ENCODE data around the gene UIMC1. TPM values are rescaled to one million over a fixed set of nuclear protein-coding genes. Genes with fewer than 3 reads are reported as not detected.

Gene UIMC1
- total RNA-seq, 1 experiment from 2014 or later: 53.0 TPM

GRCh38 chr5:176902911-176903664 is 103.5 kb downstream of the UIMC1 start:
- no CpG with 5 or more reads among the region's 5 CpGs for WGBS (ENCODE audit: extremely low coverage, insufficient read length, low lambda C conversion rate)
- no peak overlapping the region for H3K56ac ChIP-seq (ENCODE audit: insufficient read length, low read depth, low read length)
- H3K79me1 ChIP-seq (ENCODE audit: insufficient read depth, low read depth, low read length, poor library complexity, severe bottlenecking): no peaks in the 10 kb centered on the region
- H3K23ac ChIP-seq (ENCODE audit: insufficient read length, low read depth, low read length): no peak overlapping the region
- H2BK12ac ChIP-seq (ENCODE audit: insufficient read length, low read depth, low read length): no peak overlapping the region
- no peak overlapping the region for H4K5ac ChIP-seq (ENCODE audit: insufficient read length, low read depth, low read length)
- no peaks in the 10 kb centered on the region for H3K79me2 ChIP-seq (ENCODE audit: insufficient read depth, low read length)
- no peak overlapping the region for H4K8ac ChIP-seq (replicated peaks; ENCODE audit: insufficient read length, low read depth, low read length)
- H3K14ac ChIP-seq (ENCODE audit: insufficient read depth, low read length): no peak overlapping the region
- Mint-ChIP-seq H3K27me3 (ENCODE audit: low read depth) (no peaks in the 10 kb centered on the region), H3K4me3 (no peak overlapping the region), H3K36me3 (ENCODE audit: insufficient read depth in 1 of 3, low read depth in 3 of 3) (peaks cover 21 to 61% (median 36%) of the 10 kb centered on the region in 3 experiments; a peak in 6 of 7 replicates), H3K27ac (no peak overlapping the region), H3K9me3 (no peaks in the 10 kb centered on the region), H3K4me1 (peaks cover 15 to 20% of the 10 kb centered on the region in 2 experiments)
- no peak overlapping the region for H2BK20ac ChIP-seq (ENCODE audit: low read depth, low read length, poor library complexity, severe bottlenecking)
- H3K9me3 ChIP-seq (ENCODE audit: control insufficient read depth, low read depth, low read length): no peaks in the 10 kb centered on the region
- H3K4me2 ChIP-seq (ENCODE audit: insufficient read depth, insufficient read length, low read length): no peak overlapping the region
- no peak for DNase-seq
- H3K27me3 ChIP-seq (ENCODE audit: insufficient read depth, low read length): no peaks in the 10 kb centered on the region
- no peaks in the 10 kb centered on the region for H3K23me2 ChIP-seq (ENCODE audit: insufficient read length, low read depth, low read length, poor library complexity, severe bottlenecking)
- no peak overlapping the region for H2BK5ac ChIP-seq (ENCODE audit: insufficient read length, low read length)
- H2BK120ac ChIP-seq (ENCODE audit: low read depth, low read length, poor library complexity, severe bottlenecking): no peak overlapping the region
- no peak for TF ChIP-seq CTCF (conservative IDR thresholded peaks at IDR 0.05)
- no peak overlapping the region for H3K4ac ChIP-seq (ENCODE audit: low read depth, low read length)
- H2AK5ac ChIP-seq (ENCODE audit: insufficient read length, low read length): no peak overlapping the region
- H3K4me1 ChIP-seq (ENCODE audit: insufficient read depth, low read length): no peaks in the 10 kb centered on the region; the same call in 1 of the 2 replicates
- no peaks in the 10 kb centered on the region for H4K20me1 ChIP-seq (ENCODE audit: control insufficient read depth, insufficient read depth, insufficient read length)
- H3K18ac ChIP-seq (ENCODE audit: insufficient read length, low read depth, low read length): no peak overlapping the region
- H3K27ac ChIP-seq (ENCODE audit: insufficient read length, low read depth, low read length): no peak overlapping the region
- no peak overlapping the region for H2BK15ac ChIP-seq (ENCODE audit: low read depth, low read length)
- H4K91ac ChIP-seq (ENCODE audit: insufficient read length, low read depth, low read length): no peak overlapping the region
- no peak overlapping the region for H3K9ac ChIP-seq (ENCODE audit: extremely low read depth, insufficient read length, low read length)
- no peak overlapping the region for H3T11ph ChIP-seq (ENCODE audit: low read length)
- no peak overlapping the region for H2AFZ ChIP-seq (ENCODE audit: low read length)

All from H9 (cell line).